C4-2B (cell line): Measurements from ENCODE around the gene TEX14.

Experiments used
- ZFX ChIP-seq: fragments of 450-650 bp; IDR thresholded peaks from 2 replicates; pipeline ENCODE4 v1.6.1; 2017
- TF ChIP-seq, protein P1 (sequence below): fragments of 450-650 bp; conservative IDR thresholded peaks from 2 replicates; pipeline ENCODE4 v1.5.1; 2017; ENCODE audit warnings: mild to moderate bottlenecking

DNA sequence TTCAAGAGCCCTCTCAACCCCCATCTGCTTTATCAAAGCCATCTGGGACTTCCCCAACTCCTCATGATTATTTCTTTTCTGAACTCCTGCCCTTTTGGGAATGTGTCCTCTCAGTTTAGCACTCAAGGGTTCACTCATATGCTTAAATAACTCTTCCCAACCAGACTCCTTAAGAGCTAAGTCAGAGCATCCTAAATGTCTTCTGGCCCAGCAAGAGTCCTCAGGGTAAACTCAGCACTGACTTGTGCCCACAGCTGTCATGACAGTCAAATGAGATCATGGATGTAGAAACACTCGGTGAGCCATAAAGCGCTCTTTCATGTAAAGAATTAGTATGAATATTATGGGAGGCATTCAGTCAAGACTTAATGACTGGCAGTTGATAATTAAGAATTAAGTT, 85.9 kb downstream of the TEX14 start:
- TF ChIP-seq, protein P1, sequence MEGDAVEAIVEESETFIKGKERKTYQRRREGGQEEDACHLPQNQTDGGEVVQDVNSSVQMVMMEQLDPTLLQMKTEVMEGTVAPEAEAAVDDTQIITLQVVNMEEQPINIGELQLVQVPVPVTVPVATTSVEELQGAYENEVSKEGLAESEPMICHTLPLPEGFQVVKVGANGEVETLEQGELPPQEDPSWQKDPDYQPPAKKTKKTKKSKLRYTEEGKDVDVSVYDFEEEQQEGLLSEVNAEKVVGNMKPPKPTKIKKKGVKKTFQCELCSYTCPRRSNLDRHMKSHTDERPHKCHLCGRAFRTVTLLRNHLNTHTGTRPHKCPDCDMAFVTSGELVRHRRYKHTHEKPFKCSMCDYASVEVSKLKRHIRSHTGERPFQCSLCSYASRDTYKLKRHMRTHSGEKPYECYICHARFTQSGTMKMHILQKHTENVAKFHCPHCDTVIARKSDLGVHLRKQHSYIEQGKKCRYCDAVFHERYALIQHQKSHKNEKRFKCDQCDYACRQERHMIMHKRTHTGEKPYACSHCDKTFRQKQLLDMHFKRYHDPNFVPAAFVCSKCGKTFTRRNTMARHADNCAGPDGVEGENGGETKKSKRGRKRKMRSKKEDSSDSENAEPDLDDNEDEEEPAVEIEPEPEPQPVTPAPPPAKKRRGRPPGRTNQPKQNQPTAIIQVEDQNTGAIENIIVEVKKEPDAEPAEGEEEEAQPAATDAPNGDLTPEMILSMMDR, result no peak
- TF ChIP-seq ZFX, result no peak
